Measurements from ENCODE around the gene GPANK1.
A peak's percentile ranks its signal among the peaks of the same experiment; 100 is the strongest.
"Not testable (repeated sequence)": the region's sequence is repeated elsewhere in the genome, so short reads cannot be mapped to it uniquely, and the experiment has no call there.

GPANK1 gene

GRCh38 chr6:31664790-31665500 is at the start of gene GPANK1:
GPANK1 (minus strand) TSS chr6:31664997; CDS start chr6:31664478, 519 bp downstream.
- DNase-seq (ENCODE audit: insufficient read length, low spot score) (peak; percentile 57), FAIRE-seq (peak; percentile 91)

- DNase-seq (ENCODE audit: insufficient read length, low spot score) (no peak), FAIRE-seq (no peak)
Observed at GRCh38 chr6:31713991-31714684, 49.3 kb upstream of the GPANK1 start.

DNA sequence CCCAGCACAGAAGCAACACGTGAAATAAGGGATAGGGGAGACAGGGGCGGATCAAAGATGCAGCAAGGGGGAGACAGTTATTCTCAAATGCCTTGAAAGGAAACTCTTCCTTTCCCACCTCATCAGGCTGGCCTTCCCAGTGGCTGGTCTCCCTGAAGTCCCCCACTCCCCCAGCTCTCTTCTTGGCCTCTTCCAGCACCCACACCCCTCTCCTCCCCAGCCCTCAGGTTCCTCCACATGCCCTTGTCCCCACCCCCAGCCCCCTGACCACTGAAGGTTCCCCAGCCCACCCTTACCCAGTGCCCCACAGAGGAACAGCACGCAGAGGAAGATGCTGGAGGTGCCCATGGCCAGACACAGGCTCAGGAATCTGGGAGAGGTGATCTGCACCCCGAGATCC is 48.7 kb upstream of the GPANK1 start:
- DNase-seq (ENCODE audit: insufficient read length, low spot score) (no peak), FAIRE-seq (no peak)

GRCh38 chr6:31712296-31712695 is 47.5 kb upstream of the GPANK1 start:
- FAIRE-seq (no peak), DNase-seq (ENCODE audit: insufficient read length, low spot score) (no peak)

DNA sequence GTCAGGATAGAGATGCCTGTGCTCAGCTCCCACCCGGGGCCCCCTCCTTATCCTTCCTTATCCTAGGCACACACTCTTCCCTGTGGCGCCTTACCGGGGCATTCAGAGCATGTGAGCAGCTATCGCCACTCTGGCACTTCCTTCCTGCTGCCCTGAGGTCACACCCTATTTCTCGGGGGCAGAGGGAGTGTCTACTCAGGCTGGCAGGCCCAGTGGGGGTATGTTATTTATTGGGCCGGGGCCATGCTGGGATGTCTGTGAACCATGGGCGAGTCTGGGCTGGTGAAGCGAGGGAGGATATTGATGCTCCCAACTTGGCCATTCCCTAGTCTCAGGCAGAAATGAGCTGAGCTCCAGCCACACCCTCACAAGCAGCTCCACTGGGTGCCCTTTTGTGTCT is 46.4 kb upstream of the GPANK1 start:
- no peak for DNase-seq (ENCODE audit: insufficient read length, low spot score)
- FAIRE-seq, result no peak

DNA sequence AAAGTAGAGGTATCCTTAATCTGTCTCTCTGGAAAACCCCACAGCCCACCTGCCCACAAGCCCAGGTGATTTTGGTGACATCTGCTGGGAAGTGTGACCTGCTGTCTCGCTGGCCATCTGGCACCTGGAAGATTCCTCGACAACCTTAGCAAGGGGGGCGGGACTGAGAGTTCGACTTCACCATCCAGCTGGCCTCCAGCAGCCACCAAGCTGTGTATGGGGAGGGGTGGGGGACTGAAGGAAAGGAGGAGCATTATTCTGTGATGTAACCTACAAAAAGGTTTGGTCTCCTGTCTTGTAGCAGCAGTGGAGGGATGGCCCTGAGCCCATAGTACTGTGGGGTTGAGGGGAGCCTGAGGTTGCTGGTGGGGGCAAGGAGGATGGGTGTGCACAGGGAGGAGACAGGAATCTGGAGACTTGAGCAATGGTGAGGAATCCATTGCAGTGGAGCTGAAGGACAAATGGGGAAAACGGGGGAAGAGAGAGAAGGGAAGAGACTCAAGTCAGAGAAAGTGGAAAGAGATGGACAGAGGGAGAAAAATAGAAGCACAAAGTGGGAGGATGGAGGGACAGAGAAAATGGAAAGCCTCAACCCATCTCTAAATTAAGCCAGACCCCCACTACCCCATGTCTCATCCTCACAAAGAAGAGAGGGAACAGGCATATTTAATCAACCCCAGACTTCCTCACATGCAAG is 45.9 kb upstream of the GPANK1 start:
- FAIRE-seq, result no peak
- no peak for DNase-seq (ENCODE audit: insufficient read length, low spot score)

GRCh38 chr6:31709157-31709556 is 44.4 kb upstream of the GPANK1 start:
- not testable (repeated sequence) for DNase-seq (ENCODE audit: insufficient read length, low spot score); FAIRE-seq

DNA sequence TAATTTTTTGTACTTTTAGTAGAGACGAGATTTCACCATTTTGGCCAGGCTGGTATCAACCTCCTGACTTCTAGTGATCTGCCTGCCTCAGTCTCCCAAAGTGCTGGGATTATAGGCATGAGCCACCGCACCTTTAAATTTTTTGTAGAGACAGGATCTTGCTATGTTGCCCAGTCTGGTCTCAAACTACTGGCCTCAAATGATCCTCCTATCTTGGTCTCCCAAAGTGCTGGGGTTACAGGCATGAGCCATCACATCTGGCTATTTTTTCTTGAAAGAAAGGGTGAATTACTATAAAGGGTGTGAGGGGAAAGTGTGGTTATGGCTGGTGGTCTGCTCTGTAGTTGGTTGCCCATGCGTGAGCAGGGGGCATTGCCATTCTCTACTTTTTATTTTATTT is 43.4 kb upstream of the GPANK1 start:
- DNase-seq (ENCODE audit: insufficient read length, low spot score) (no peak), FAIRE-seq (no peak)

DNA sequence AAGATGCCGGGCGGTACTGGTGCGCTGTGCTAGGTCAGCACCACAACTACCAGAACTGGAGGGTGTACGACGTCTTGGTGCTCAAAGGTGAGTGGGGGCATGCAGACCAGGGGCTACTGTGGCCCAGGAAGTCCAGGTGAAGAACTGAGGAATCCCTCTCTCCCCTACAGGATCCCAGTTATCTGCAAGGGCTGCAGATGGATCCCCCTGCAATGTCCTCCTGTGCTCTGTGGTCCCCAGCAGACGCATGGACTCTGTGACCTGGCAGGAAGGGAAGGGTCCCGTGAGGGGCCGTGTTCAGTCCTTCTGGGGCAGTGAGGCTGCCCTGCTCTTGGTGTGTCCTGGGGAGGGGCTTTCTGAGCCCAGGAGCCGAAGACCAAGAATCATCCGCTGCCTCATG is 42.9 kb upstream of the GPANK1 start:
- DNase-seq (ENCODE audit: insufficient read length, low spot score), result no peak
- no peak for FAIRE-seq

GRCh38 chr6:31706599-31706998 is 41.8 kb upstream of the GPANK1 start, which contains the start of gene LY6G6F:
LY6G6F (plus strand) TSS chr6:31706866; CDS start chr6:31706907, 41 bp downstream.
- FAIRE-seq (no peak), DNase-seq (ENCODE audit: insufficient read length, low spot score) (no peak)

- FAIRE-seq, result no peak
- no peak for DNase-seq (ENCODE audit: insufficient read length, low spot score)
Observed at GRCh38 chr6:31705931-31706330, 41.1 kb upstream of the GPANK1 start.

- DNase-seq (ENCODE audit: insufficient read length, low spot score) (peak; percentile 97), FAIRE-seq (peak; percentile 97)
Observed at GRCh38 chr6:31702819-31703716, 38.3 kb upstream of the GPANK1 start, which contains the start of gene ABHD16A. ABHD16A (minus strand) TSS chr6:31703324; CDS start chr6:31703281, 43 bp downstream.

DNA sequence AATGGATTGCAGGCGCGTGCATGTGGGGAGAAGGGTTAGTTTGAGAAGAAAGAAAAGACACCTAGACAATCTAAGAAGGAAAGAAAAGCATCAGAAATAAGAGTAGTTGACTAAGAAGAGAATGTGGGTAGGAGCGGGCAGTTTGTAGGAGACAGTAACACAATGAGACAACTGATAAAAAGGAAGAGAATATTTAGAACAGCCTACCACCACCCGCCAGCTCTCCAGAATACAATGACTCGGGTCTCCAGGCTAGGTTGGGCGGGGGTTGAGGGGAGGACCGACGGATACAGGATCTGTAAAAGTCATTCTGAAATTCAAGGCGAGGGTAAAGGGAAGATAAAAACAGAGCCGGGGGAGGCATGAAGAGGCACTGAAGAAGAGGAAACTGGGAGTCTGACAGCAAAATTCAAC is 37.6 kb upstream of the GPANK1 start:
- no peak for DNase-seq (ENCODE audit: insufficient read length, low spot score)
- peak; percentile 4 for FAIRE-seq

DNA sequence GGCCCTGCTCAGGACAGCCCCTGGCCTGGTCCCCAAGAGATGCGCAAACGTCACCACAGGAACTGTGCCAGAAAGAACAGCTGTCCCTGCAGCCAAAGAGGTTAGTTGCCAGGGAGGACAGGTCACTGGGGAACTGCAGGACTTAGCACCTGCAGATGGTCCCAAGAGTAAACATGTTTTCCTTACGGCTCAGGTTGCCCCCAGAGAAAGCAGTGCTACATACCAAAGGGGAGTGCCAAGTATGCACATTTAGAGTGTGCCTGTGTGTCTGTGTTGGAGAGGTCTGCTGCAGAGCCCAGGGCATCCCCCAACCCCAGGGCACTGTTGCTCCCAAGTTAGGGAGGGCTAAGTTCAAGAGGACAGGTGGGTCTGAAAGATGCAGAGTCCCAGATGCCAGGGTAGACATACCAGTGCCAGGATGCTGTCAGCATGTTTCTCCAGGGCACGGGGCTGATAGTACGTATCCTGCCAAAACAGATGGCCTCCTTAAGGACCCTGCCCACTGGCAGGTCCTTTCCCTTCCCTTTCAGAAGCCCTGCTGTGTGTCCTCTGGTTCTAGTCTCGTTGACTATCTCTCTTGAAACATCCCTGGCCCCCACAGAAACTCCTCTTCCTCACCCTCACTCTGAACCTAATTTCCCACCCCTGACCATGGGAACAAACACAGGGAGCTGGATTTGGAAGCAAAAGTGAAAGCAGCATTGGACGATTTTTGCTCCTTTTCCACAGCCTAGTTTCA is 37.0 kb upstream of the GPANK1 start:
- DNase-seq (ENCODE audit: insufficient read length, low spot score) (no peak), FAIRE-seq (peak; percentile 31)

DNA sequence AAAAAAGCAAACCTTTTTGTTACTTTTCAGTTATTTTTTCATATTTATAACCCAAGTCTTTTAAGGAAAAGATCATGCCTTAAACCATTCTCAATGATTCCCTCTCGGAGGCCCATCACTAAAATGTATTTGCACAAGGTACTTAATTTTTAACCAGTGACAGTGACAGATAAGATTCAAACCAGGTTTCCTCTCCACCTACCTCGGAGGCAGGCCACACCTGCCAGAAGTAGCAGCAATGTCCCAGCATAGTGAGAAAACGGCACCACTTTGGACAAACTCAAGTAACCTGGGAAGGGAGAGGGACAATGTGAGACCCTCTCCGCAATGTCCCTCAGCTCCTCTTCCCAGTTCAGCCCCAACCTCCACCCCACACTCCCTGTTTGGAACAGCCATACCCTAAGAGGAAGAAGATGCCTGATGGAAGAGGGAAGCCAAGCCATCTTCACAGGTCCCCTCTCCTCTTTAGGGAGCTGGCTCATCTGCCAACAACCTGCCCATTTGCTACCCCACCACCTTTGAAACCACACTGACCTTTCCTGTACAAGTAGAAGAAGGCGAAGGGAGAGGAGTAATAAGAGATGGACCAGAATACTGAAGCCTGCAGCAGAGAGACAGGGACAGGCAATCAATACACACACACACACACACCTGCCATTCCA is 36.1 kb upstream of the GPANK1 start:
- FAIRE-seq (no peak), DNase-seq (ENCODE audit: insufficient read length, low spot score) (no peak)

- DNase-seq (ENCODE audit: insufficient read length, low spot score) (no peak), FAIRE-seq (no peak)
Observed at GRCh38 chr6:31697555-31697954, 32.8 kb upstream of the GPANK1 start.

- no peak for DNase-seq (ENCODE audit: insufficient read length, low spot score)
- FAIRE-seq, result no peak
Observed at GRCh38 chr6:31693535-31693934, 28.7 kb upstream of the GPANK1 start.

GRCh38 chr6:31692886-31693285 is 28.1 kb upstream of the GPANK1 start:
- DNase-seq (ENCODE audit: insufficient read length, low spot score) (no peak), FAIRE-seq (no peak)

DNA sequence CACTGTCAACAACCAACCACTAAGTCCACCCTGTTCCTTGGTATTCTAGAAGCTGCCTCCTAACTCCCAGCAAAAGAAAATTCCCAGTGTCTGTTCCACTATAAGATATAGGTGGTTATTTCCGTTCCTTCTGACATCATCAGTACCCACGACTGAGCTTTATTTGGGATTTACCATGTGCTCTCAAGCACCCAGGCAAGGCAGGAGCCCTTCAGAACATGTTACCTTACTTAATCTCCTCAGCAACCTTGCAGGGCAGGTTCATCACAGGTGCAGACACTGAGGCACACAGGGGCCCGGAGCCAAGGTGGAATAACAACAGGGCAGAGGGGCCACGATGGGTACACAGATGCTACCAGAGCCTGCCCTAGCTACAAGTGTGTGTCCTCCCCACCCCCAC is 27.6 kb upstream of the GPANK1 start:
- no peak for DNase-seq (ENCODE audit: insufficient read length, low spot score)

More for the DNA sequence above, 27.6 kb upstream of the GPANK1 start:
- FAIRE-seq, result no peak

Measured in GM19239 (cell line).